SU-DHL-6 (cell line): ENCODE results near the gene QKI.

Experiments
- H2AFZ ChIP-seq: fragments of 200-600 bp; sonication (generic); 2 replicates; pipeline ENCODE4 v1.6.1; 2014; ENCODE audit warnings: low read depth, mild to moderate bottlenecking, moderate library complexity, mixed read lengths, antibody characterized with exemption, low read length; ENCODE audit not compliant: severe bottlenecking
- H3F3A ChIP-seq: fragments of 200-600 bp; shearing (Covaris generic); 2 replicates; pipeline ENCODE4 v1.6.0; 2016; ENCODE audit warnings: antibody characterized with exemption, mild to moderate bottlenecking; ENCODE audit not compliant: insufficient read depth
- H3K27ac ChIP-seq: fragments of 200-600 bp; sonication (generic); 2 replicates; pipeline ENCODE4 v1.5.1; 2016; ENCODE audit warnings: low read depth, mild to moderate bottlenecking, low read length, moderate library complexity, mixed read lengths
- H3K27me3 ChIP-seq: fragments of 200-600 bp; sonication (generic), shearing (Covaris generic); 2 replicates; pipeline ENCODE4 v1.6.0; 2014; ENCODE audit warnings: mild to moderate bottlenecking, low read length
- H3K36me3 ChIP-seq: fragments of 200-600 bp; sonication (generic); 2 replicates; pipeline ENCODE4 v1.6.1; 2014; ENCODE audit warnings: mild to moderate bottlenecking, low read length, mixed read lengths
- H3K4me2 ChIP-seq: fragments of 300-600, 200-600 bp; shearing (Covaris generic), sonication (generic); 2 replicates; pipeline ENCODE4 v1.6.0; 2014; ENCODE audit warnings: low read length, low read depth, mild to moderate bottlenecking; ENCODE audit not compliant: poor library complexity, severe bottlenecking
- H3K4me3 ChIP-seq: fragments of 200-600 bp; sonication (generic); 2 replicates; pipeline ENCODE4 v1.5.1; 2014; ENCODE audit warnings: antibody characterized with exemption, low read length, mild to moderate bottlenecking, mixed read lengths; ENCODE audit not compliant: insufficient read depth, poor library complexity, severe bottlenecking
- H3K79me2 ChIP-seq: fragments of 200-600 bp; sonication (generic); 2 replicates; pipeline ENCODE4 v1.6.1; 2014; ENCODE audit warnings: mild to moderate bottlenecking, low read length, moderate library complexity; ENCODE audit not compliant: insufficient read depth
- H3K9ac ChIP-seq: fragments of 200-600 bp; sonication (generic); 2 replicates; pipeline ENCODE4 v1.7.0; 2014; ENCODE audit warnings: mild to moderate bottlenecking, low read length
- H3K9me2 ChIP-seq: fragments of 200-600 bp; sonication (generic); replicated peaks from 2 replicates; pipeline ENCODE4 v1.6.1; 2014; ENCODE audit warnings: low read length; ENCODE audit not compliant: insufficient read depth
- H3K9me3 ChIP-seq: fragments of 200-600 bp; sonication (generic); 2 replicates; pipeline ENCODE4 v1.6.1; 2014; ENCODE audit warnings: low read length, mixed read lengths; ENCODE audit not compliant: insufficient read depth
- H4K20me1 ChIP-seq: fragments of 200-600 bp; sonication (generic); 2 replicates; pipeline ENCODE4 v1.6.1; 2014; ENCODE audit warnings: low read depth, mild to moderate bottlenecking, antibody characterized with exemption, low read length, moderate library complexity, mixed read lengths
- CTCF ChIP-seq: fragments of 200-600 bp; sonication (generic); IDR thresholded peaks from one replicate; pipeline ENCODE4 v1.5.1; 2017; ENCODE audit warnings: antibody characterized with exemption, mild to moderate bottlenecking, low read length, moderate library complexity; ENCODE audit not compliant: insufficient read depth, poor library complexity, severe bottlenecking
- EZH2phosphoT487 ChIP-seq: fragments of 200-600 bp; sonication (generic), shearing (Covaris generic); conservative IDR thresholded peaks from 2 replicates; pipeline ENCODE4 v1.6.1; 2018; ENCODE audit warnings: mild to moderate bottlenecking, antibody characterized with exemption, low read length, moderate library complexity, mixed read lengths

The QKI gene

DNA sequence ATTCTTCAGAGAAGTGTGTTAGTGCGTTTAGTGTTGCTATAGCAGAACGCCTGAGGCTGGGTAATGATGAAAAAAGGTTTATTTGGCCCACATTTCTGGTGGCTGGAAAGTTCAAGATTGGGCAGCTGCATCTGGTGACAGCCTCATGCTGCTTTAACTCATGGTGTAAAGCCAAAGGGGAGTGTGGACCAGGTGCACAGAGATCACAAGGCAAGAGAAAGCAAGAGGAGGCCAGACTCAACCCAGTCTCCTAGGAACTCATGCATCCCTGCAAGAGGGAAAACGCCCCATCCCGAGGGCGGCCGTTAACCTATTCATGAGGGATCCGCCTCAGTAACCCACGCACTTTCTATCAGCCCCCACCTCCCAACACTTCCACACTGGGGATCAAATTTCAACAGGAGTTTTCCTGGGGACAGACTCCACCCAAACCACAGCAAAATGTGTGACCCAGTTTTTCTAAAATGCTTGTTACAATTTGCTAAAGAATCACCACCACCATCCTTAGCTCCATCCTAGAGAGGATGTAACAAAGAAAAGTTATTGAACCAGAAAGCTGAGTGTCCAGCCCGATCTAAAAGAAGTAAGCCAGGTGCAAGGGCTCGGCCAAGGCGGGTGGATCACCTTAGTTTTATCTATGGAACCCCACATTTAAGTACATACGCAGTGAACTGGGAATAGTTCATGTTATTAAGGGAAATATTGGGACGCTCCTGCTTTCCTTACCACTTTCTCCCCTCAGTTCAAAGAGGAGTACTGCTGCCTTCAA lies 164.8 kb downstream of the QKI start:
- Histone ChIP-seq H2AFZ (no peak overlapping the region), H3F3A (no peaks in the 10 kb centered on the region), H3K4me2 (no peak overlapping the region), H3K9ac (no peak overlapping the region), H3K9me3 (no peaks in the 10 kb centered on the region), H3K4me3 (no peak overlapping the region), H4K20me1 (no peaks in the 10 kb centered on the region), H3K27me3 (no peaks in the 10 kb centered on the region), H3K36me3 (no peaks in the 10 kb centered on the region), H3K27ac (no peak overlapping the region), H3K79me2 (no peaks in the 10 kb centered on the region), H3K9me2 (no peaks in the 10 kb centered on the region)
- TF ChIP-seq CTCF: no peak
- no peak for TF ChIP-seq EZH2phosphoT487

DNA sequence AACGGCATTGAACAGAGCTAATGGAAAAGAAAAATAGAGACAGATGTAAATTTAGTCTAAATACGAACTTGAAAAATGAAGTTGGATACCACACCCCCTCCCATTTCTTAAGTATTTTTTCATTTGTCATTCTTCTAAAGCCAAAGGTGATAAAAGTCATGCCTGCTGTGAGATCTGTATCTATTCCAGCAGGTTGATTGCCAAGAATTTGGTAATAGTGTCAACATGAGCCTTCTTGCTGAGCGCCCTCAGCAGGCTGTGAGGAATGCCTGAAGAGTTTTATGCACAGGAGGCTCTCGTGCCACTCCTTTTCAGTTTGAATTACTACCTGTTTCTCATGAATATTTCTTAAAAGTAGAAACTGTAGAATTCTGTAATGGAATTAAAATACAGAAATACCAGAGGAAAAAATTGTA lies 165.4 kb downstream of the QKI start:
- Histone ChIP-seq H3K9me3 (no peaks in the 10 kb centered on the region), H3K27ac (no peak overlapping the region), H4K20me1 (no peaks in the 10 kb centered on the region), H2AFZ (no peak overlapping the region), H3K36me3 (no peaks in the 10 kb centered on the region), H3K4me2 (no peak overlapping the region), H3K9ac (no peak overlapping the region), H3K27me3 (no peaks in the 10 kb centered on the region), H3K9me2 (no peaks in the 10 kb centered on the region), H3K4me3 (no peak overlapping the region), H3K79me2 (no peaks in the 10 kb centered on the region), H3F3A (no peaks in the 10 kb centered on the region)
- TF ChIP-seq EZH2phosphoT487 (no peak), CTCF (no peak)

DNA sequence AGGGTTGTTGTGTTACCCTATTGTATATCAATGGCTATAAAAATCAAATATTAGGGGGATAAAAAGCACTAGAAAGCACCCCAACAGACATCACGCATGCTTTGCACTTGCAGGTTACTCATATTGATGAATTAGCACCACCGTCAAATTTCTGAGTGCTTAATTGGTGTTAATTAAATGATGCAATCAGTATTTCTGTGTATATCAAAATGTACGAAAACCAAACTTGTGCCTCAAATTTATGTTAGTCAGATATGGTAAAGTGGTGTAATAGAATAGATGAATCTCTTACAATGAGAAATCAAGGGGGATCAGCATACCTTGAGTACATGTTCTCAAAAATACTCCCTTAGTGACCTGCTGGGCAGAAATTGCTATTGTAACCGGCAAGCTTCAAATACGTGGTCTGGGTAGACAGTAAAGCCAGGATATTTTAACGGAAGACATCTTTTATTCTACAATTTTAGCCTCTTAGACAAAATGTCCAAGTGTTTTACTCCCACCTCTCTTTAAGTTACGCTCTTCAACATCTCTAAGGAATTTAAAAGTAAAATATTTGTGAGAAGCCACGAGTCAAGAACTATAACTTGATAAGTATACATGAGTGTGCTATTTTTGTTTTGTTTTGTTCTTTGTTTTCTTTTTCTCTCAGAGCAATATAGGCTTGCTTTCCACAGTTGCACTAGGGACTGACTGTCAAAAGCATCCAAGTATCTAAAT lies 166.0 kb downstream of the QKI start:
- H3K36me3 ChIP-seq: no peaks in the 10 kb centered on the region
- H3K4me2 ChIP-seq: no peak overlapping the region
- H3K9ac ChIP-seq: no peak overlapping the region
- H3K9me2 ChIP-seq: no peaks in the 10 kb centered on the region
- TF ChIP-seq EZH2phosphoT487 (no peak), CTCF (no peak)
- H3K79me2 ChIP-seq: no peaks in the 10 kb centered on the region
- H3F3A ChIP-seq: no peaks in the 10 kb centered on the region
- H3K27me3 ChIP-seq: no peaks in the 10 kb centered on the region
- no peaks in the 10 kb centered on the region for H3K9me3 ChIP-seq
- H4K20me1 ChIP-seq: no peaks in the 10 kb centered on the region
- no peak overlapping the region for H2AFZ ChIP-seq
- H3K4me3 ChIP-seq: no peak overlapping the region
- H3K27ac ChIP-seq: no peak overlapping the region
